Gastrocnemius medialis (tissue), 4 donors: ENCODE measurements around the gene NUP85. TPM values are rescaled to one million over a fixed set of nuclear protein-coding genes. Genes with fewer than 3 reads are reported as not detected.
"Not testable (repeated sequence)": the region's sequence is repeated elsewhere in the genome, so short reads cannot be mapped to it uniquely, and the experiment has no call there.

Experiments
- ATAC-seq, 2 donors: fragments of 150-250 bp; one replicate each; pipeline ENCODE4 v1.9.1; 2016
- DNase-seq, 2 donors: peaks; one replicate each; pipeline ENCODE4 v3.0.0-alpha.2; 2019
- H3K27ac ChIP-seq, 4 donors: fragments of 200-600 bp; sonication (generic); 1 replicate in 1 of 4; 2 replicates in 3 of 4; pipeline ENCODE4 v1.5.1; 2016 to 2018; ENCODE audit warnings: mild to moderate bottlenecking in 2 of 4, moderate library complexity in 1 of 4
- H3K27me3 ChIP-seq, 3 donors: fragments of 200-600 bp; sonication (generic) in 2 of 3; 1 replicate in 1 of 3; 2 replicates in 2 of 3; pipeline versions ENCODE4 v1.5.1 to v1.6.0; 2016 to 2019; ENCODE audit warnings: mild to moderate bottlenecking in 1 of 3, moderate library complexity in 1 of 3
- H3K36me3 ChIP-seq, 2 donors: fragments of 200-600 bp; sonication (generic) in 1 of 2; one replicate each; pipeline ENCODE4 v1.5.1; 2017 to 2018
- H3K4me1 ChIP-seq, 2 donors: fragments of 200-600 bp; sonication (generic) in 1 of 2; one replicate each; pipeline ENCODE4 v1.5.1; 2016 to 2017; ENCODE audit warnings: mild to moderate bottlenecking in 2 of 2
- H3K4me3 ChIP-seq, 4 donors: fragments of 200-600 bp; sonication (generic) in 3 of 4; 1 replicate in 1 of 4; 2 replicates in 3 of 4; pipeline ENCODE4 v1.5.1; 2016 to 2019; ENCODE audit warnings: mild to moderate bottlenecking in 2 of 4
- H3K9me3 ChIP-seq, 3 donors: fragments of 200-600 bp; sonication (generic) in 2 of 3; 1 replicate in 1 of 3; 2 replicates in 2 of 3; pipeline ENCODE4 v1.5.1; 2016 to 2019
- POLR2A ChIP-seq, 2 donors: fragments of 450-650 bp; IDR thresholded peaks; one replicate each; pipeline ENCODE4 v1.6.1; 2017; ENCODE audit warnings: antibody characterized with exemption in 2 of 2, mild to moderate bottlenecking in 2 of 2, moderate library complexity in 2 of 2
- in situ Hi-C, 4 donors: fragments of 200-750 bp; cut with MboI; loops; one replicate each; pipeline versions ENCODE4 v1.15.0 to v1.8.0; 2017; ENCODE audit warnings: low sequenced_read_pairs in 4 of 4
- intact Hi-C: fragments of 100-400 bp; cut with DNase I; formaldehyde crosslinking; loops from one replicate; pipeline ENCODE4 v1.15.1; 2023; ENCODE audit warnings: low total_unique reads
- total RNA-seq, 4 donors: library from RNA; depleted of rRNA; stranded (reverse); fragments of >200 nt; gene quantifications; one replicate each; pipeline versions ENCODE4 v1.1.0 to v1.2.3, GENCODE V29; 2016
- TF ChIP-seq, protein P1 (sequence below), 5 experiments: fragments of 450-650 bp in 3 of 5; fragments of 200-600 bp in 2 of 5; sonication (generic) in 2 of 5; IDR thresholded peaks in 4 of 5; conservative IDR thresholded peaks in 1 of 5; 1 replicate in 4 of 5; 2 replicates in 1 of 5; pipeline ENCODE4 v1.5.1; 2016 to 2019; ENCODE audit warnings: antibody characterized with exemption in 5 of 5, mild to moderate bottlenecking in 3 of 5, moderate library complexity in 3 of 5

The NUP85 gene
- total RNA-seq, 4 donors from 2014 or later: 9.4 to 27.7 (median 13.6) TPM

DNA sequence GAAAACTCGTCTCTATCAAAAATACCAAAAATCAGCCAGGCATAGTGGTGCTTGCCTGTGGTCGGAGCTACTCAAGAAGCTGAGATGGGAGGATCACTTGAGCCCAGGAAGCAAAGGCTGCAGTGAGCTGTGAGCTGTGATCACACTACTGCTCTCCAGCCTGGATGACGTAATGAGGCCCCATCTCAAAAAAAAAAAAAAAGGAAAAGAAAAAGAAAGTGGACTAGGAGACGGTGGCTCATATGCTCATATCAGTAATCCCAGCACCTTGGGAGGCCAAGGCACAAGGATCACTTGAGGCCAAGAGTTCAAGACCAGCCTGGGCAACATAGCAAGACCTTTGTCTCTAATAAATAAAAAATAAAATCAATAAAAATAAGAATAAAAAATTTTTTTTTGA lies 13.9 kb upstream of the NUP85 start:
- Histone ChIP-seq H3K9me3 (no peaks in the 10 kb centered on the region), H3K27ac (no peak overlapping the region), H3K4me3 (no peak overlapping the region), H3K4me1 (no peaks in the 10 kb centered on the region), H3K27me3 (no peaks in the 10 kb centered on the region), H3K36me3 (no peaks in the 10 kb centered on the region)
- in situ Hi-C loops: loop anchor here in 1 of 4 donors (25.0 kb wide), 1 partner anchor 229 kb away; the partner anchor contains the start of gene HID1
- intact Hi-C loops: no loop called here
- no peak for TF ChIP-seq POLR2A (IDR thresholded peaks at IDR 0.05)
- TF ChIP-seq, protein P1, sequence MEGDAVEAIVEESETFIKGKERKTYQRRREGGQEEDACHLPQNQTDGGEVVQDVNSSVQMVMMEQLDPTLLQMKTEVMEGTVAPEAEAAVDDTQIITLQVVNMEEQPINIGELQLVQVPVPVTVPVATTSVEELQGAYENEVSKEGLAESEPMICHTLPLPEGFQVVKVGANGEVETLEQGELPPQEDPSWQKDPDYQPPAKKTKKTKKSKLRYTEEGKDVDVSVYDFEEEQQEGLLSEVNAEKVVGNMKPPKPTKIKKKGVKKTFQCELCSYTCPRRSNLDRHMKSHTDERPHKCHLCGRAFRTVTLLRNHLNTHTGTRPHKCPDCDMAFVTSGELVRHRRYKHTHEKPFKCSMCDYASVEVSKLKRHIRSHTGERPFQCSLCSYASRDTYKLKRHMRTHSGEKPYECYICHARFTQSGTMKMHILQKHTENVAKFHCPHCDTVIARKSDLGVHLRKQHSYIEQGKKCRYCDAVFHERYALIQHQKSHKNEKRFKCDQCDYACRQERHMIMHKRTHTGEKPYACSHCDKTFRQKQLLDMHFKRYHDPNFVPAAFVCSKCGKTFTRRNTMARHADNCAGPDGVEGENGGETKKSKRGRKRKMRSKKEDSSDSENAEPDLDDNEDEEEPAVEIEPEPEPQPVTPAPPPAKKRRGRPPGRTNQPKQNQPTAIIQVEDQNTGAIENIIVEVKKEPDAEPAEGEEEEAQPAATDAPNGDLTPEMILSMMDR (IDR thresholded peaks at IDR 0.05 in 4 of 5, conservative IDR thresholded peaks at IDR 0.05 in 1 of 5): no peak
- ATAC-seq: no peak
- DNase-seq: no peak

DNA sequence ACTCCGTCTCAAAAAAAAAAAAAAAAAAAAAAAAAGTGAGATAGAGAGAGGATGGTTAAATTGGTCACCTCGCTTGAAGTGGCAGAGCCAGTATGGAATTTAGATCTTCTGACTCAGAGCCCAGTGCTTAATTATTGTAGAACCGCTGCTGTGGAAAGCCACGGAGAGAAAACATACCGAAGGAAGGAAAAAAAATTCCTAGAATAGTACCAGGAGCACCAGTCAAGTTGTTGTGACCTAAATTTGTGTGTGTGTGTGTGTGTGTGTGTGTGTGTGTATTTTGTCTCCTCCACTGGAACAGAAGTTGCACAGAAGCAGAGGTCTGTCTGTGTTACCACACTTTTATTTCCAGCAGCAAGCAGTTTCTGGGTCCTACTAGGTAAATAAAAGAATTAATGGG lies 10.6 kb upstream of the NUP85 start:
- Histone ChIP-seq H3K27me3 (no peaks in the 10 kb centered on the region), H3K4me1 (no peaks in the 10 kb centered on the region), H3K4me3 (no peak overlapping the region), H3K36me3 (no peaks in the 10 kb centered on the region), H3K9me3 (no peaks in the 10 kb centered on the region), H3K27ac (no peak overlapping the region)
- intact Hi-C loops: no loop called here
- DNase-seq (no peak), ATAC-seq (no peak)
- TF ChIP-seq, protein P1 (IDR thresholded peaks at IDR 0.05 in 4 of 5, conservative IDR thresholded peaks at IDR 0.05 in 1 of 5): no peak
- no peak for TF ChIP-seq POLR2A (IDR thresholded peaks at IDR 0.05)
- in situ Hi-C loops: loop anchor here in 1 of 4 donors (25.0 kb wide), 1 partner anchor 233 kb away; the partner anchor contains the start of gene HID1

DNA sequence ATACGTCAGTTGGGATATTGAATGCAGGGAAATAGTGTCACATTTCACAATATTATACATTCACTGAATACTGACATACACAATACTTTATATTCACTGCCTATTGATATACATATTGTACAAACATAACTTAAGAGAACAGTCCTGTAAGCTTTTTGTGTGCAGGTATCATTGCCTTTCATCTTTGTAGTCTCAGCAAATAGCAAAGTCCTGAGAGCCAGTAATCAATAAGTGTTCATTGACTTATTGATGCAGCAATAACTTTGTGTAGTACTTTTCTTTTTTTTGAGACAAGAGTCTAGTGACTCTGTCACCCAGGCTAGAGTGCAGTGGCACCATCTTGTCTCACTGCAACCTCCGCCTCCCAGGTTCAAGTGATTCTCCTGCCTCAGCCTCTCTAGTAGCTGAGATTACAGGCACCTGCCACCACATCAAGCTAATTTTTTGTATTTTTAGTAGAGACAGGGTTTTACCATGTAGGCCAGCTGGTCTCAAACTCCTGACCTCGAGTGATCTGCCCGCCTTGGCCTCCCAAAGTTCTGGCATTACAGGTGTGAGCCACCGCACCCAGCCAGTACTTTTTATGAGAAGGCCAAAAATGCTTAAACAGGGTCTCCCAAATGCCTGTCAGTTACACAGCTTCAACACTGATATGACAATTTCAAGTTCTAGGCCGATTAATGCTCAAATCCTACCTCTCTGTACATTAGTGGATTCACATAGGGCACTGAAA lies 5.4 kb upstream of the NUP85 start:
- DNase-seq (no peak), ATAC-seq (no peak)
- H3K4me3 ChIP-seq: no peak overlapping the region
- no peaks in the 10 kb centered on the region for H3K36me3 ChIP-seq
- no peaks in the 10 kb centered on the region for H3K9me3 ChIP-seq
- in situ Hi-C loops (loop anchor here in 3 of 4 donors (10.0 to 25.0 kb wide), 2 partner anchors 85 to 238 kb away; partner anchors contain the start of gene HID1 (in 1 of the 3)), intact Hi-C loops (loop anchor here (5.0 kb wide), 1 partner anchor 138 kb away; no protein-coding TSS in a partner anchor)
- H3K27ac ChIP-seq: no peak overlapping the region
- TF ChIP-seq, protein P1 (IDR thresholded peaks at IDR 0.05 in 4 of 5, conservative IDR thresholded peaks at IDR 0.05 in 1 of 5): no peak
- no peak for TF ChIP-seq POLR2A (IDR thresholded peaks at IDR 0.05)
- peaks cover 4 to 5% of the 10 kb centered on the region in 2 donors for H3K4me1 ChIP-seq
- H3K27me3 ChIP-seq: no peaks in the 10 kb centered on the region

DNA sequence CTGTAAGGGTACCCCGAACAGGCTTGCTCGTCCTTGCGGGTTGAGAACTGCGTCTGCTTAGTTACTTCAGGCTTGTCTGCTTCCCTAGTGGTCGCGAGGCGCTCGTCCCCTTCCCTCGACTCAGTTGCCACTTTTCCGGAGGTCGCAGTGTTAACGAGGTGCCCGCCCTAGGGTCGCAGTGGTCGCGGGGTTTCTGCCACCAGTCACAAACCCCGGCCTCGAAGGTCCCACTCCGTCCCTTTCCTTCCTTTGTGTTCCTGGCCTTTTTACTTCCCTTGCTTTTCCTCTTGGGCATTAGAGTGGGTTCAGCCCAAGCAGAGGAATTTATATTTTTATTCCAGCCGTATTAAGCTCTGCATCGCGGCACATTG lies 299 bp downstream of the NUP85 start:
- no peak for TF ChIP-seq POLR2A (IDR thresholded peaks at IDR 0.05)
- TF ChIP-seq, protein P1 (IDR thresholded peaks at IDR 0.05 in 4 of 5, conservative IDR thresholded peaks at IDR 0.05 in 1 of 5): no peak
- peaks cover 12 to 16% of the 10 kb centered on the region in 2 donors for H3K4me1 ChIP-seq
- no peaks in the 10 kb centered on the region for H3K9me3 ChIP-seq
- H3K27ac ChIP-seq: peak overlapping the region; percentile 87 to 98 (median 95)
- intact Hi-C loops (loop anchor here (1.0 kb wide), 1 partner anchor 22 kb away; no protein-coding TSS in a partner anchor), in situ Hi-C loops (loop anchor here in 3 of 4 donors (10.0 kb wide), 1 partner anchor 91 kb away; no protein-coding TSS in a partner anchor)
- DNase-seq (no peak), ATAC-seq (no peak)
- H3K4me3 ChIP-seq: peak overlapping the region; percentile 81 to 96 (median 88)
- H3K36me3 ChIP-seq: peaks cover 0 to 23% of the 10 kb centered on the region in 2 donors
- no peaks in the 10 kb centered on the region for H3K27me3 ChIP-seq

DNA sequence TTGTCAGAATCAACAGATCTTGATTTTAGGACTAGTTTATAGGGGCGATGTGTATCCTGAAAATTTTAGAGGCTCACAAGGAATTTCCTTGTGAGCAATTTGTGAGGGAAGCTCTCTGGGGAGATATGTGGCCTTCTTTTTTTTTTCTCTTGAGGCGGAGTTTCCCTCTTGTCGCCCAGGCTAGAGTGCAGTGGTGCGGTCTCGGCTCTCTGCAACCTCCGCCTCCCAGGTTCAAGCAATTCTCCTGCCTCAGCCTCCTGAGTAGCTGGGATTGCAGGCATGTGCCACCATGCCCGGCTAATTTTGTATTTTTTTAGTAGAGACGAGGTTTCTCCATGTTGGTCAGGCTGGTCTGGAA lies 1.6 kb downstream of the NUP85 start:
- H3K4me3 ChIP-seq: not testable (repeated sequence)

More for the DNA sequence above, 1.6 kb downstream of the NUP85 start:
- intact Hi-C loops, H3K27me3 ChIP-seq, H3K27ac ChIP-seq, DNase-seq, H3K9me3 ChIP-seq, ATAC-seq: not testable (repeated sequence)
- in situ Hi-C loops: loop anchor here in 3 of 4 donors (10.0 kb wide), 1 partner anchor 92 kb away; no protein-coding TSS in a partner anchor
- peaks cover 0 to 34% of the 10 kb centered on the region in 2 donors for H3K36me3 ChIP-seq
- H3K4me1 ChIP-seq: peaks cover 12 to 16% of the 10 kb centered on the region in 2 donors
